Neural progenitor cell (in vitro differentiated cells): Measurements from ENCODE around the gene FGFRL1.

ENCODE experiments used
- EZH2phosphoT487 ChIP-seq: fragments of 200-600 bp; sonication (generic); IDR thresholded peaks from 2 replicates; pipeline ENCODE4 v1.6.1; 2017; ENCODE audit warnings: antibody characterized with exemption
- TF ChIP-seq, protein P1 (sequence below): fragments of 200-600 bp; sonication (generic); IDR thresholded peaks from 2 replicates; pipeline ENCODE4 v1.5.1; 2017; ENCODE audit warnings: antibody characterized with exemption, mild to moderate bottlenecking

DNA sequence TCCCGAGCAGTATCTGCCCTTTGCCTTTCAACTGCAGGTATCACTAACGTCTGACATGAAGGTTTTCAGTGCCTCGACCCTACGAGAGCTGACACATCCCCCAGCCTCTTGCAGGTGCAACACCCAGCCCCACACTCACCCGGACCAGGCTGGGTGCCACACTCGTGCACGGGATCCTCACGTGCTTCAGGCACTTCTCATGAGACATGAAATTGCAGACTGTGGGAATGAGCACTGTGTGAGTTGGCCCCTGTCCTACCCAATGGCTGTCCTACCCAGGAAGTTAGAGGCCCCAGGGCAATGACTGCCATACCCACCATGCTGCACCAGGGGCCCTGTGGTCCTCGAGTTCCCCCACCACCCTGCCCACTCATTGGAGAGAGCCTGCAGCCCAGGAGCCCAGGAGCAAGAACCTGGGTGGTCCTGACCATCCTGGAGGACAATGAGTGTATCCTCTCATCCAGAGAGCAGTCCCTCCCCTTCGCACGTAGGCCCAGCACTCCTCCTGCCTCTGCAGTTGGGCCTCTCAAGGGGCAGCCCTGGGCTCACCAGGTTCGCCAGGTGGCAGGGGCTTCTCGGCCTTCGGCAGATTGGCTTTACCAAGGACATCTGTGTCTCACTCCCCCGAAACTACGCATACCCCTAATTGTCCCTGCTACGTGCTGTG, 40.4 kb upstream of the FGFRL1 start:
- TF ChIP-seq, protein P1, sequence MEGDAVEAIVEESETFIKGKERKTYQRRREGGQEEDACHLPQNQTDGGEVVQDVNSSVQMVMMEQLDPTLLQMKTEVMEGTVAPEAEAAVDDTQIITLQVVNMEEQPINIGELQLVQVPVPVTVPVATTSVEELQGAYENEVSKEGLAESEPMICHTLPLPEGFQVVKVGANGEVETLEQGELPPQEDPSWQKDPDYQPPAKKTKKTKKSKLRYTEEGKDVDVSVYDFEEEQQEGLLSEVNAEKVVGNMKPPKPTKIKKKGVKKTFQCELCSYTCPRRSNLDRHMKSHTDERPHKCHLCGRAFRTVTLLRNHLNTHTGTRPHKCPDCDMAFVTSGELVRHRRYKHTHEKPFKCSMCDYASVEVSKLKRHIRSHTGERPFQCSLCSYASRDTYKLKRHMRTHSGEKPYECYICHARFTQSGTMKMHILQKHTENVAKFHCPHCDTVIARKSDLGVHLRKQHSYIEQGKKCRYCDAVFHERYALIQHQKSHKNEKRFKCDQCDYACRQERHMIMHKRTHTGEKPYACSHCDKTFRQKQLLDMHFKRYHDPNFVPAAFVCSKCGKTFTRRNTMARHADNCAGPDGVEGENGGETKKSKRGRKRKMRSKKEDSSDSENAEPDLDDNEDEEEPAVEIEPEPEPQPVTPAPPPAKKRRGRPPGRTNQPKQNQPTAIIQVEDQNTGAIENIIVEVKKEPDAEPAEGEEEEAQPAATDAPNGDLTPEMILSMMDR = no peak
- TF ChIP-seq EZH2phosphoT487 = no peak
